HG03039 (cell line): ENCODE results near the gene DEPDC7.

Experiments
- ATAC-seq: cut with Tn5 transposase; IDR thresholded peaks from one replicate; pipeline ENCODE4 v1.9.1; 2021; ENCODE audit warnings: mild to moderate bottlenecking, moderate library complexity; ENCODE audit not compliant: unreplicated experiment

The DEPDC7 gene

GRCh38 chr11:33059331-33060007 lies 43.8 kb downstream of the DEPDC7 start:
- ATAC-seq, result no peak

DNA sequence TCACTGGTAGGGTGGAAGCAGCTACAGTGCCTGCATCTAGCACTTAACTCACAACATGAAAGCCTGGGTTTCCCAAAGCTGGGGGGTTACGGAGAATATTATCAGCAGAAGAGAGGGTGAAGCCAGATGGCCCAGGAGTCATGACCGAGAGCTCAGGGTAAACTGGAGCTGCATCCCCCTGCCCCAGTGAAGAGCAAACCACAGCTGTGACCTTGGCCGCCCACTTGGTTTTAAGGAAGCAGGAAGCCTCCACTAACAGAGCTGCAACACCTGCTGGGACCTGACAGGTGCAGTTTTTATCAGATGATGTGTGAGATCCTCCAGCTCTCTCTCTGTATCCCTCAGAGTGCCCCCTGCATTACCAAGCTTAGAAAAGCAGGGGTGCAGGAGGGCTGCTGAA lies 44.6 kb downstream of the DEPDC7 start:
- ATAC-seq, result no peak

GRCh38 chr11:33062137-33062536 lies 46.5 kb downstream of the DEPDC7 start:
- ATAC-seq, result no peak

GRCh38 chr11:33063326-33063881 lies 47.7 kb downstream of the DEPDC7 start:
- peak; percentile 40 for ATAC-seq

GRCh38 chr11:33064033-33064825 lies 48.6 kb downstream of the DEPDC7 start:
- ATAC-seq, result no peak

DNA sequence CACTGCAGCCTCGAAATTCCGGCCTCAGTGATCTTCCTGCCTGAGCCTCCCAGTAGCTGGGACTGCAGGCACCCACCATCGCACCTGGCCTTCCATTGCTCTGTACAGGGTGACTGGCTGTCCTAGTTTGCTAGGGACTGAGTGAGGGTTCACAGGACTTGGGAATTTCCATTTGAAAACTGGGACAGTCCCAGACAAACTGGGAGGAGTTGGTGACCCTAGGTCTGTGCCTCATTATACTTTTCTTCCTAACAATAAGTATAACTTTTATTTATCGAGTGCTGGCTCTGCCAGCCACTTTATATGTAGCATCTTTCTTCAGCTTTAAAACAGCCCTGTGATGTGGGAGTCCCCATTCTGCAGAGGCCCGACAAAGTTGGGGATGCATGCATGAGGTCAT lies 49.2 kb downstream of the DEPDC7 start:
- no peak for ATAC-seq

DNA sequence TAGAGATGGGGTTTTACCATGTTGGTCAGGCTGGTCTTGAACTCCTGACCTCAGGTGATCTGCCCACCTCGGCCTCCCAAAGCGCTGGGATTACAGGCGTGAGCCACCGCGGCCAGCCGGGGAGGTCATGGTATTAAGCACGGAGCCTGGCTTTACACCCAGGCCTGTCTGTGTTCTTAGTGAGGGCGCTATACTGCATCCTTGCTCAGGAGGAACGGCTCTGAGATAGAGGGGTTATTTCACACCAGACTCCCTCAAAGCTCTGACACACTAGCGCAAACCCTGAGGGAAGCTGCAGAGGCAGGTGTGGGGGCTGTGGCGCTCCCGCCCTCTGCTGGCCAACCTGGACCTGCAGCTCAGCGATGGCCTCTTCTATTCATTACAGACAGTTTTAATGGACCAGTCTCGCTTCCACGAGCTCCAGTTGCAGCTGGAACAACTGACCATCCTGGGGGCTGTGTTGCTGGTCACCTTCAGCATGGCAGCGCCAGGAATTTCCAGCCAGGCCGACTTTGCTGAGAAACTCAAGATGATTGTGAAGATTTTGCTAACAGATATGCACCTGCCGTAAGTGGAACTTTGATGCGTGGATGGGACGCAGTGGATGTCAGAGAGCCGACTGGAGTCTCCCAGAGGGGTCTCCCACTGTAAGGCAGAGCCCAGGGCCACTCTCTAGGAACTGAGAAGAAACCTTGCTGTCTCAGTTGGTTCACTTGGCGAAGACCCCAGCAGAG lies 49.9 kb downstream of the DEPDC7 start:
- peak; percentile 53 for ATAC-seq

GRCh38 chr11:33067294-33067693 lies 51.6 kb downstream of the DEPDC7 start:
- ATAC-seq, result no peak

DNA sequence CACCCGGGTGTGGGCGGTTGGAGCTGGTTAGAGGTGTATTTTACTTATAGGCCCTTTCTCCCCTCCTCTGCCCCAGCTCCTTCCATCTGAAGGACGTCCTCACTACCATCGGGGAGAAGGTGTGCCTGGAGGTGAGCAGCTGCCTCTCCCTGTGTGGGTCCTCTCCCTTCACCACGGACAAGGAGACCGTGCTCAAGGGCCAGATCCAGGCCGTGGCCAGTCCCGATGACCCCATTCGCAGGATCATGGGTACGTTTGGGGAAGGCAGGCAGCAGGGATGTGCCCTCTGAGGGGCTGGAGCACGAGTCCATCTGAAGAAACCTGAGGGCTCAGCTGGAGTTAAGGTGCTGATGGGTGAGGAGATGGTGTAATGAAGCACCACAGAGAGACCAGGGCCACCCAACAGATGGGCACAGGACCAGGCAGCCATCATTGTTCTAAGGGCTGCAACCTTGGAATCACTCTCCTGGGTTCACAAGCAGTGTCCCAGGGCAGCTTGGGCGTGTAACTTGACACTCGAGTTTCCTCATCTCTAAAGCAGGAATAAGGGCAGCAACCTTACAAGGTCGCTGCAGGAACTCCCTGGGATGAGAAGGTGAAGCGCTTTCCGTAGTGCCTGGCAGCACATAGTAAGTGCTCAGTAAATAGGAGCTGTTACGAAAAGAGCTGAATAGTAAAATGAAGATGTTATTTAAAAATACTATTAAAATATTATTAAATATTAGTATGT lies 53.1 kb downstream of the DEPDC7 start:
- no peak for ATAC-seq

DNA sequence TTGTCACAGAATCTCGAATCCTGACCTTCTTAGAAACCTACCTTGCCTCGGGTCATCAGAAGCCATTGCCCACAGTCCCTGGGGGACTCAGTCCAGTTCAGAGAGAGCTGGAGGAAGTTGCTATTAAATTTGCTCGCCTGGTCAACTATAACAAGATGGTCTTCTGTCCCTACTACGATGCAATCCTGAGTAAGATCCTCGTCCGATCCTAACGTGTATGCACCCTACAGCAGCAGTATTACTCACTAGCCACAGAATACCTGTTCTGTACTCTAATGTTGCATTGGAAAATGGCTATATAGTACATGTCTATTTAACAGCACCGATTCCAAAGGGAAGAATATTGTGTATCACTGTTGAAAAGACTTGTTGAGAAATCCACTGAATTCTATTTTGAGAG lies 56.8 kb downstream of the DEPDC7 start:
- ATAC-seq, result no peak
